HCT116 (cell line): ENCODE measurements around the gene CYP2S1. TPM values are rescaled to one million over a fixed set of nuclear protein-coding genes. Genes with fewer than 3 reads are reported as not detected.

ENCODE experiments used
- ATAC-seq: fragments of 200-7000 bp; cut with Tn5 transposase; 2 replicates; pipeline ENCODE4 v1.9.1; 2020; ENCODE audit warnings: mild to moderate bottlenecking, moderate library complexity
- BruUV-seq: library from RNA; stranded (reverse); fragments of 400-500 nt; replicated peaks from 2 replicates; lab custom pipeline; 2021; lab: Mats Ljungman, UMichigan
- CTCF ChIA-PET: fragments of 300-600 bp; sonication (Branson Sonifier 250); formaldehyde crosslinking; loops from one replicate; lab custom pipeline; 2021; ENCODE audit warnings: antibody characterized with exemption; lab: Charles Lee
- POLR2A ChIA-PET: fragments of 300-600, 350-600 bp; sonication (Branson Sonifier 250); formaldehyde crosslinking; loops from one replicate; lab custom pipeline; 2021; ENCODE audit warnings: antibody characterized with exemption; lab: Charles Lee
- RAD21 ChIA-PET, 2 experiments: fragments of 300-600 bp; sonication (Branson Sonifier 250); formaldehyde crosslinking; loops; one replicate each; lab custom pipeline; 2023; ENCODE audit warnings: low total read pairs in 2 of 2; ENCODE audit not compliant: uncharacterized antibody in 2 of 2, unreplicated experiment in 2 of 2, low non-redundant PET in 1 of 2; lab: Charles Lee
- DNase-seq: peaks from one replicate; pipeline ENCODE4 v3.0.0-alpha.2; 2010; ENCODE audit warnings: low read depth, low spot score
- H2AFZ ChIP-seq: fragments of 200-600 bp; shearing (Covaris generic), sonication (generic); 2 replicates; pipeline ENCODE4 v1.6.1; 2017; ENCODE audit warnings: low read depth, mixed run types, mixed read lengths, antibody characterized with exemption, low read length; ENCODE audit not compliant: poor library complexity, severe bottlenecking
- H3K27ac ChIP-seq: 2 replicates; pipeline ENCODE4 v1.5.1; 2012; ENCODE audit warnings: low read depth, low read length
- H3K27me3 ChIP-seq: fragments of 200-600 bp; sonication (generic); 2 replicates; pipeline ENCODE4 v1.6.1; 2016; ENCODE audit warnings: mixed run types, low read length, mixed read lengths; ENCODE audit not compliant: insufficient read depth
- H3K36me3 ChIP-seq, 2 experiments: fragments of 200-500 bp in 1 of 2; fragments of 200-600 bp in 1 of 2; sonication (Bioruptor generic) in 1 of 2; sonication (generic) in 1 of 2; 2 replicates each; pipeline versions ENCODE4 v1.5.1 to v1.6.1; 2014 to 2016; ENCODE audit warnings: low read length in 2 of 2, inconsistent platforms in 1 of 2, mixed read lengths in 1 of 2, mixed run types in 1 of 2; ENCODE audit not compliant: insufficient read depth in 2 of 2, control insufficient read depth in 1 of 2
- H3K4me1 ChIP-seq, 2 experiments: fragments of 200-600 bp in 1 of 2; sonication (generic) in 1 of 2; 2 replicates each; pipeline versions ENCODE4 v1.5.1 to v1.6.1; 2012 to 2017; ENCODE audit warnings: low read length in 2 of 2, inconsistent platforms in 1 of 2, mild to moderate bottlenecking in 1 of 2, mixed read lengths in 1 of 2, mixed run types in 1 of 2, moderate library complexity in 1 of 2; ENCODE audit not compliant: insufficient read depth in 2 of 2, control insufficient read depth in 1 of 2
- H3K4me2 ChIP-seq: fragments of 200-600 bp; sonication (generic); 2 replicates; pipeline ENCODE4 v1.6.1; 2017; ENCODE audit warnings: mixed run types, low read length, mixed read lengths
- H3K4me3 ChIP-seq, 2 experiments: fragments of 200-600 bp in 1 of 2; sonication (generic) in 1 of 2; replicated peaks in 1 of 2; 2 replicates each; pipeline ENCODE4 v1.5.1; 2011 to 2016; ENCODE audit warnings: low read length in 2 of 2, control low read depth in 1 of 2, low read depth in 1 of 2, mild to moderate bottlenecking in 1 of 2, mixed read lengths in 1 of 2, mixed run types in 1 of 2
- H3K79me2 ChIP-seq: fragments of 200-600 bp; sonication (generic); 2 replicates; pipeline ENCODE4 v1.6.1; 2017; ENCODE audit warnings: mild to moderate bottlenecking, mixed run types, low read length, moderate library complexity, mixed read lengths; ENCODE audit not compliant: insufficient read depth
- H3K9ac ChIP-seq: fragments of 200-600 bp; sonication (generic); 2 replicates; pipeline ENCODE4 v1.6.1; 2016; ENCODE audit warnings: low read length, mixed read lengths
- H3K9me2 ChIP-seq: fragments of 200-600 bp; sonication (generic), shearing (Covaris generic); 2 replicates; pipeline ENCODE4 v1.6.1; 2017; ENCODE audit warnings: mixed run types, mild to moderate bottlenecking, moderate library complexity; ENCODE audit not compliant: insufficient read depth
- H3K9me3 ChIP-seq, 2 experiments: fragments of 200-500 bp in 1 of 2; fragments of 200-600 bp in 1 of 2; sonication (Bioruptor generic) in 1 of 2; sonication (generic) in 1 of 2; 2 replicates each; pipeline ENCODE4 v1.6.1; 2014 to 2017; ENCODE audit warnings: low read length in 2 of 2, mixed read lengths in 2 of 2, inconsistent platforms in 1 of 2, low read depth in 1 of 2, mild to moderate bottlenecking in 1 of 2, mixed run types in 1 of 2, moderate library complexity in 1 of 2; ENCODE audit not compliant: control insufficient read depth in 1 of 2, insufficient read depth in 1 of 2
- H4K20me1 ChIP-seq: fragments of 200-600 bp; sonication (generic), shearing (Covaris generic); 2 replicates; pipeline ENCODE4 v1.6.1; 2017; ENCODE audit warnings: mixed run types, mild to moderate bottlenecking, moderate library complexity; ENCODE audit not compliant: insufficient read depth
- ELF1 ChIP-seq: IDR thresholded peaks from 2 replicates; pipeline ENCODE4 v1.6.1; 2012; ENCODE audit warnings: low read depth, borderline replicate concordance
- EZH2 ChIP-seq: fragments of 200-600 bp; sonication (generic); IDR thresholded peaks from 2 replicates; pipeline ENCODE4 v1.6.1; 2017; ENCODE audit warnings: antibody characterized with exemption, mixed run types
- POLR2A ChIP-seq: IDR thresholded peaks from 2 replicates; pipeline ENCODE4 v1.7.0; 2011; ENCODE audit warnings: borderline replicate concordance; ENCODE audit not compliant: insufficient read depth, insufficient read length; ENCODE audit errors: extremely low read depth
- intact Hi-C: fragments of 100-400 bp; cut with micrococcal nuclease; formaldehyde crosslinking; loops from 2 replicates; pipeline ENCODE4 v1.10.0; 2022
- total RNA-seq: library from RNA; stranded (reverse); gene quantifications from one replicate; pipeline ENCODE4 v1.2.1, GENCODE V29; 2021; ENCODE audit not compliant: unreplicated experiment
- TF ChIP-seq, protein P1 (sequence below), 3 experiments: fragments of 200-600 bp in 1 of 3; sonication (generic) in 1 of 3; IDR thresholded peaks in 2 of 3; conservative IDR thresholded peaks in 1 of 3; 2 replicates each; pipeline ENCODE4 v1.5.1; 2012 to 2017; ENCODE audit warnings: low read depth in 2 of 3, low read length in 2 of 3, antibody characterized with exemption in 1 of 3, borderline replicate concordance in 1 of 3, control low read depth in 1 of 3, mild to moderate bottlenecking in 1 of 3, mixed read lengths in 1 of 3, mixed run types in 1 of 3, moderate library complexity in 1 of 3; ENCODE audit not compliant: insufficient read depth in 1 of 3

The CYP2S1 gene
- total RNA-seq, 1 experiment from 2014 or later, result 17.6 TPM

DNA sequence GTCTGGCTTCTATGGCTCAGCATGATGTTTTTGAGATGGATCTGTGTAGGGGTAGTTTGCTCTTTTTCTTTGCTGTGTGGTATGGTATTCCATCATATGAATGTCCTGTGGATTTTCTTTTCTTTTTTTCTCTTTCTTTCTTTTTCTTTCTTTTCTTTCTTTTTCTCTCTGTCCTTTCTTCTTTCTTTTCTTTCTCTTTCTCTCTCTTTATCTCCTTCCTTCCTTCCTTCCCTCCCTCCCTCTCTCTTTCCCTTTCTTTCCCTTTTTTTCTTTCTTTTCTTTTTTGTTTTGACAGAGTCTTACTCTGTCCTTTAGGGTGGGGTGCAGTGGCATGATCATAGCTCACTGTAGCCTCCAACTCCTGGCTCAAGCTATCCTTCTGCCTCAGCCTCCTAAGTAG lies 62.2 kb downstream of the CYP2S1 start:
- intact Hi-C loops, result no loop called here
- H3K9me3 ChIP-seq, result no peaks in the 10 kb centered on the region
- H3K4me1 ChIP-seq, result no peaks in the 10 kb centered on the region
- ChIA-PET RAD21 (interaction anchor here in 1 of 2 experiments (0.7 kb wide), 1 partner anchor 51 kb away, joined by 4 read pairs; no protein-coding TSS in a partner anchor), CTCF (no interaction called here), POLR2A (no interaction called here)
- H3K4me2 ChIP-seq, result no peak overlapping the region
- ATAC-seq (no peak), DNase-seq (no peak)
- H3K27ac ChIP-seq, result no peak overlapping the region
- H3K36me3 ChIP-seq, result peaks cover 8 to 57% of the 10 kb centered on the region in 2 experiments; a peak in 3 of 4 replicates
- H3K79me2 ChIP-seq, result no peaks in the 10 kb centered on the region
- H3K27me3 ChIP-seq, result no peaks in the 10 kb centered on the region
- no peak overlapping the region for H3K4me3 ChIP-seq
- H3K9me2 ChIP-seq, result no peaks in the 10 kb centered on the region
- H2AFZ ChIP-seq, result no peak overlapping the region
- TF ChIP-seq ELF1, result no peak
- TF ChIP-seq, protein P1, sequence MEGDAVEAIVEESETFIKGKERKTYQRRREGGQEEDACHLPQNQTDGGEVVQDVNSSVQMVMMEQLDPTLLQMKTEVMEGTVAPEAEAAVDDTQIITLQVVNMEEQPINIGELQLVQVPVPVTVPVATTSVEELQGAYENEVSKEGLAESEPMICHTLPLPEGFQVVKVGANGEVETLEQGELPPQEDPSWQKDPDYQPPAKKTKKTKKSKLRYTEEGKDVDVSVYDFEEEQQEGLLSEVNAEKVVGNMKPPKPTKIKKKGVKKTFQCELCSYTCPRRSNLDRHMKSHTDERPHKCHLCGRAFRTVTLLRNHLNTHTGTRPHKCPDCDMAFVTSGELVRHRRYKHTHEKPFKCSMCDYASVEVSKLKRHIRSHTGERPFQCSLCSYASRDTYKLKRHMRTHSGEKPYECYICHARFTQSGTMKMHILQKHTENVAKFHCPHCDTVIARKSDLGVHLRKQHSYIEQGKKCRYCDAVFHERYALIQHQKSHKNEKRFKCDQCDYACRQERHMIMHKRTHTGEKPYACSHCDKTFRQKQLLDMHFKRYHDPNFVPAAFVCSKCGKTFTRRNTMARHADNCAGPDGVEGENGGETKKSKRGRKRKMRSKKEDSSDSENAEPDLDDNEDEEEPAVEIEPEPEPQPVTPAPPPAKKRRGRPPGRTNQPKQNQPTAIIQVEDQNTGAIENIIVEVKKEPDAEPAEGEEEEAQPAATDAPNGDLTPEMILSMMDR (IDR thresholded peaks at IDR 0.05 in 2 of 3, conservative IDR thresholded peaks at IDR 0.05 in 1 of 3; ENCODE audit: borderline replicate concordance in 1 of 3, insufficient read depth in 1 of 3, low read depth in 2 of 3, low read length in 2 of 3), result no peak
- no peak for TF ChIP-seq POLR2A
- TF ChIP-seq EZH2, result no peak
- TF ChIP-seq, all 23 proteins: peak for 0
- Histone ChIP-seq H4K20me1 (no peaks in the 10 kb centered on the region), H3K9ac (no peak overlapping the region)
- BruUV-seq, result no TSS peak

Other genes starting within 250 kb of the CYP2S1 start
- 0.74 TPM for gene CYP2B6, start 201.9 kb upstream of the CYP2S1 start, total RNA-seq
- not detected for gene CYP2A13, start 104.8 kb upstream of the CYP2S1 start, total RNA-seq
- gene CYP2F1, start 78.8 kb upstream of the CYP2S1 start, total RNA-seq, result not detected
- 47.4 TPM for gene AXL, start 26.0 kb downstream of the CYP2S1 start, total RNA-seq
- gene HNRNPUL1, start 71.2 kb downstream of the CYP2S1 start, total RNA-seq, result 201 TPM
- gene CCDC97, start 117.0 kb downstream of the CYP2S1 start, total RNA-seq, result 23.0 TPM
- 54.6 TPM for gene TGFB1, start 160.7 kb downstream of the CYP2S1 start, total RNA-seq
- 7.3 TPM for gene B9D2, start 170.9 kb downstream of the CYP2S1 start, total RNA-seq
- 4.4 TPM for gene TMEM91, start 183.3 kb downstream of the CYP2S1 start, total RNA-seq
- 57.5 TPM for gene EXOSC5, start 204.1 kb downstream of the CYP2S1 start, total RNA-seq
- gene BCKDHA, start 204.6 kb downstream of the CYP2S1 start, total RNA-seq, result 17.7 TPM
- not detected for gene B3GNT8, start 234.2 kb downstream of the CYP2S1 start, total RNA-seq
- 65.6 TPM for gene DMAC2, start 246.7 kb downstream of the CYP2S1 start, total RNA-seq
- gene ERICH4, start 249.9 kb downstream of the CYP2S1 start, total RNA-seq, result not detected